NCI-H1105 (cell line): Measurements from ENCODE around the gene RB1.

ENCODE experiments used
- DNase-seq: peaks from one replicate; lab custom pipeline; 2025; lab: John Stamatoyannopoulos, UW

RB1 gene

DNA sequence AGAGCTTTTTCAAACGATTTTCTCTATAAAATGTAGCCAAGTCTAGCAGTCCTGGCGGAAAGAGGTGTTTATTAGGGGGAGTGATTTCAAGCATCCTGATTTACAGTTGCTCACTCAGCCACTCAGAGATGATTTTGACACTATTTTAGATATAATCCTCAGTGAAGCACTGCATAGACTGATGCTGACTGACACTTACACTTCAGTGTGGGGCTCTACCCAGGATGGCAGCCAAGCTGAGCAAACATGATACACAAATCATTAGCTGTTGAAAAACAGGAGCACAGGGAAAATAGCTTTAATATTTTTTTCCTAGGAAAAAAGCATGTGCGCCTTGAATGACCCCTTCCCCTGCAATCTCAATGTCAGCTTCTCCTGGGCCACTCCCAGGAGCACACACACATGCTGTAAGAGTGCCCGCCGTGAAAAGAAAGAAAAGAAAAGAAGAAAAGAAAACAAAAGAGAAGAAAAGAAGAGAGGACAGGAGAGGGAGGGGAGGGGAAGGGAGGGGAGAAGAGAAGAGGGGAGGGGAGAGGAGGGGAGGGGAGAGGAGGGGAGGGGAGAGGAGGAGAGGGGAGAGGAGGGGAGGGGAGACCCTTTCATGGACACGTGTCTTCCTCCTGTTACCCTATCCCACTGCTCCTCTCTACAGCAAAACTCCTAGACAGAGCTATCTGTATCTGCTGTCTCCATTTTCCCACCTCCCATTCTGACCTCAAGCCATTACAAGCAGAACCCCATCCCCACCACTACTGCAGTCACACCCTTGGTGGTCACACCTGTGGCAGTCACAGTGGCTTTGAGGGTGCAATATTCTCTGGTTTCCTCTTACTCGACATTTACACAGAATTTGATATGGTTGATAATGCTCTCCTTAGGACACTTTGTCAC is 193.0 kb downstream of the RB1 start:
- no peak for DNase-seq

DNA sequence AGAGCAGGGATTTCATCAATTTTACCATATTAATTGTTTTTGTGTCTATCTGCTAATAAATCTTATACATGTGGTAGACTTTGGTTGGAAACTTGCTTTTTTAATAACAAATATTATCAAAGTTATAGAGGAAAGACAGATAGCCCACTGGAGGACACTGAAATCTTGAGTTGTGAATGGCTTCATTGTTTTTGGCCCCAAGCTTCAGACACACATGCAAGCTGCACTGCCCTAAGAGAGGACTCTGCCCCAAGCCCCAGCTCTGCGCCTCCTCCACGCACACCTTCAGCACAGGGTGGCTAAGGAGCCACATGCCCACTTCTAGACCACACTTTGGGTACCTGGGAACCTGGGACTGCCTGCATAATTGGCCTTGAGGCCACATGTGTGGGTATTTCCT is 194.1 kb downstream of the RB1 start:
- DNase-seq: no peak

DNA sequence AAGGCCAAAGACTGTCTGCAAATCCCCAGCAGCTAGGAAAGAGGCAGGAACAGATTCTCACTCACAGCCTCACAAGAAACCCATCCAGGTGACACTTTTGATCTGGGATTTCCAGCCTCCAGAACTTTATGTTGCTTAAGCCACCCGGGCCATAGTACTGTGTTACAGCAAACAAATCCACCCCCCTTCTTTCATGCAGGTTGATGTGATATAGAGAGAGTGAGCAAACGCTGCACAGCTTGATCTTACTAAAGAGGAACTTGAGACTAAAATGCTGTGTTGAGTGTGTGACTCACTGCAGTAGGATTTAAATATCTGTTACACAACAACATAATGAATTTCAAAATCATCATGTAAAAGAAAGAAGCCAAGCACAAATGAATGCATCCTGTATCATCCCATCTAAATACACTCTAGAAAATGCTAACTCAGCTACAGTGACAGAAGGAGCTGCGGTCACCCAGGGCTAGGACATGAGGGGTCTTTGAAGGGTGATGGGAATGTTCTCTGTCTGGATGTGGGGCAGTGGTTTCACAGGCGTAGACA is 197.2 kb downstream of the RB1 start:
- no peak for DNase-seq

DNA sequence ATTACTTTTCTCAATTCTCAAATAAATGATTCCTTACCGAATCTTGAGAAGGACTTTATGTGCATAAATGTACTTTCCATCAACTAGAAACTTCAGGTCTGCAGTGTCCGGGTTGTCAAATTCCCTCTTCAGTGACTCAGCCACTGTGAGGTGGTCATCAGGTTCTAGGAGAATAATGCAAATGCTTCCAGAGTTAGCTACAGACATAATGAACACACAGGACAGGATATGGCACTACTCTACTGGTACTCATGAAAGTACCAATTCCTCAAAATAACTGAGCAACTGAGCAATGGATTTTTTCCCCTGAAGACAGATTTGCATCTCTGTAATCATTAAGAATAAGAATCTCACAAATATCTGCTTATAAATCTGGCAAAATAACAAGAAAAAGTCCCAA is 198.2 kb downstream of the RB1 start:
- no peak for DNase-seq

DNA sequence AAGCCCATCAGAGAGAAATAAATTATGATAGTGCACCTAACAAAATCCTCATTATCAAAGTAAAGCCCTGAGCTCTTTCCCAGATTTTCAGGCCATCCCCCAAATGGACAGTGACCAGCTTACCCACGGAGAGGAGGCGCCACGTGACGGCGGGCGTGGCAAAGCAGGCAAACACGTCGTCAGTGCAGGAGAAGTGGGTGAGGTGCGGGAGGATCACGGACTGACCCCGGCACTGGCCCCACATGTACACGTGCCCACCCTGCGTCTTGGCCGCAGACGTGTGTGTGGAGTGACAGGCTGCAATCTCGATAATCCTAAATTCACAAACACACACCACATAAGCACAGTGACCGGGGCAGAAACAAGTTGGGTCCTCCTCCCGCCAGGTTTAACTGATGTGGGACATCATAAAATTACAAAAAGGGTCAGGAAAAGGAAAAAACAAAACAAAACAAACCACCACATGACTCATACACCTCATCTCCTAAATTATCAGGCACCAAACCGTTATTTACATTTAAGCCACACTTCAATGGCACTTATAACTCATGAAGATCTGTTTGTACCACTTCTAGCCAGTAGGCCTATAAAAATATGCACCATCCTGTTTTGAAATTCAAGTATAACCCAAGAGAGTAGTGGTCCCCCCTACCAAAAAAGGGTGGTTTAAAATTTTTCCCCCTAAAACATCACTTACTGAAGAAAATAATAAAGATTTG is 199.2 kb downstream of the RB1 start:
- no peak for DNase-seq

DNA sequence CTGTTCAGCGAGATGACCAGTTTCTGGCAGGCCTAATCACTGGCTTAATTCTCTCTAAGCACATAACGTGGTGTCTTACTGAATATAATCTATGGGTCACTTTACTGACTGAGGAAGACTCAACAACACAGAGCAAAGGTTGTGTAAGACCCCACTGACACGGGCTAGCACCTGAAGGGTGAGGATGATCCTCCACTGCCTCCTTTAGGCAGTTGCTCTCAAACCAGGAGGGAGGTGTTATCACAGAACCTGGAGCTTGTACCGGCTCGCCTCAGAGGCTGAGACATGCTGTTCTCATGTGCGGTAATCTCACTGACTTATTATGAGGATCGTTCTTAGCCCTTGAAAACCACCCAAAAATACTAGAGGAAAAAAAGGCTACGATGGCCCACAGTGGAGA is 201.1 kb downstream of the RB1 start:
- DNase-seq: no peak

GRCh38 chr13:48505012-48505411 is 201.5 kb downstream of the RB1 start:
- DNase-seq: no peak

DNA sequence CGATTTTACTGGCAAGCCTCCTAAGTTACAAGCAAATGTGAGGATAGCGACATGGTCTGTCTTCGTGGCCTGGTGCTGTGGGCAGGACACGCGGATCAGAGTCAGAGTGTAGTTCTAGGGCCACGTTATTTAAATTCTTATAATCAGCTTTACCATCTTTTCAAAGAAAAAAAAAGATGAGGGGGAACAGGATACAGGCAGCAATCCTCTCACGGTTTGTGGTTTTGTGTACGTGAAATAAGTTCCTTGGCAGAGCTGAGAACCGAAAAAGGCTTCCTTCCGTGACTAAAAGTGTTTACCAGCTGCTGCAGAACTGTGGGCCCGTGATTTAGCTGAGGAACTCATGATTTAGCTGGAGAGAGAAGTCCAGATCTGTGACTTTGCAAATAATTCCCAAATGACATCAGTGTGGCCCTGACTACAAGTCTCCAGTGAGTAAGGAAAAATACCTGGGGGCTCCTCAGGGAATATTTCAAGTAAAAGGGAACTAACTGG is 202.1 kb downstream of the RB1 start:
- DNase-seq: no peak

- no peak for DNase-seq
These were observed 202.6 kb downstream of the RB1 start for GRCh38 chr13:48506092-48506701.

GRCh38 chr13:48507021-48507420 is 203.5 kb downstream of the RB1 start:
- DNase-seq: no peak

GRCh38 chr13:48508011-48508410 is 204.5 kb downstream of the RB1 start:
- no peak for DNase-seq

DNA sequence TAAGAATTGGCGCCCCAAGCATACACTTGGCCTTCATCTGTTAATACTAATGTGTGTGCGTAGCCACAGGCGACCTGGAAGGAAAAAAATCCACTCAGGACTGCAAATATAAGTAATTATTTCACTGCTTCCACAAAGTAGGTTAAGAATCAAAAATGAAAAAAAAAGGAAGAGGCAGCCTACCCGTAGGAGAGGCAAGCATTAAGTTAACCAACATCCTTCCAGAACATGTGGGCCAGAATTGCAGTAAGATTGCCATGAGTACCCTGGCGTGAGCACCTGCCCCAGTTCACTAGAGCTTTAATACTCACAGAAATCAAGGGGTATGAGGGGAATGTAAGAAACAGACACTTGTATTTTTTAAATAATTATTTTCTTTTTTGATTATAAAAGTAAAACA is 207.1 kb downstream of the RB1 start:
- DNase-seq: no peak

DNA sequence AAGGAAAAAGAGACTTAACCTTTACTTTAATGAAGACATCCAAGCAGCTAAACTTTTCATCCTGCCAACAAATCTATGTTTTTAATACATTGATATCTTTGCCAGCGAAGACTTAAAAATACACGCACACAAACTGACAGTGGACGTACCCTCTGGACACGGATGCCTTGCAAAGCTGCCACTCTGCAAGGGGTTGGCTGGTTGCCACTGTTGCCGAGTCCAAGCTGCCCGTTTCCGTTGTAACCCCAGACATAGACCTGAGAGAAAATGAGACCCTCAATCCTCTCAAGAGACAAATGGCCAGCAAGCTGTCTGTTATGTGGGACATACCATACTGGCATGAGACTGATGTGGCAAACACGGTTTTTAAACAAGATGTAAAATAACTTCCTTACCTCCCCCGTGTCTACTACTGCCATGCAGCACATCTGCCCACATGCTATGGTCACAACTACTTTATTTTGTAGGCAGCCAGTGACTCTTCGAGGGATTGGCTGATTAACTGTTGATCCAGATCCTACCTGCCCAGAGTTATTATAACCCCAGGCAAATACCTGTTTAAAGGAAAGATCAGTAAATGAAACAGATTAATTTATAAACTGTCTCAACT is 208.2 kb downstream of the RB1 start:
- DNase-seq: no peak

- no peak for DNase-seq
These were observed 211.2 kb downstream of the RB1 start for GRCh38 chr13:48514793-48515192.

DNA sequence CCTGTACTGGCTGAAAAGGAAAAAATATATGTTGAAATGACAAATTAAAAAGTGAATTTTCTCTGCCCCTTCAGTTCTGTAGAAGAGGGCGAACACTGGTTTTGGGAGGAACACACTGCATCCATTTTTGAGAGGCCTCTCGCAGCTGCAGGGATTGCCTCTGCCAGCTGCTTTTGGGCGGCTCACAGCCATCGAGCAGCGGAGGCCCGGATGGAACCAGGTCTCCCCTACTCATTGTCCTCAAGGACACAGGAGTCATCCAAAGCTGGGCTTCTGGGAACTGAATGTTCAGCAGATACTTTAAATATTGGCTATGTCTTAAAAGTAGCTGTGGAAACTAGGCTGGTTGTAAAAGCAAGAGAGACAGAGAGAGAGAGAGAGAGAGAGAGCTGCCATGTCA is 212.2 kb downstream of the RB1 start:
- DNase-seq: no peak

- DNase-seq: no peak
These were observed 214.5 kb downstream of the RB1 start for GRCh38 chr13:48518083-48518482.

DNA sequence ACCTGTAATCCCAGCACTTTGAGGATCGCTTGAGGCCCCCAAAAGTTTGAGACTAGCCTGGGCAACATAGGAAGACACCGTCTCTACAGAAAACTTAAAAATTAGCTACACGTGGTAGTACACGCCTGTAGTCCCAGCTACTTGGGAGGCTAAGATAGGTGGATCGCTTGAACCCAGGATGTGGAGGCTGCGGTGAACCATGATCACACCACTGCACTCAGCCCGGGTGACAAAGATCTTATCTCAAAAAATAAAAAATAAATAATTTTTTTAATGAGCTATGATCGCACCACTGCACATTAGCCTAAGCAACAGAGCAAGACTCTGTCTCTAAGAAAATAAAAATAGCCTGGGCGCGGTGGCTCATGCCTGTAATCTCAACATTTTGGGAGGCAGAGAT is 222.7 kb downstream of the RB1 start:
- DNase-seq: no peak

- no peak for DNase-seq
These were observed 224.4 kb downstream of the RB1 start for GRCh38 chr13:48527955-48528354.

- DNase-seq: no peak
These were observed 225.2 kb downstream of the RB1 start for GRCh38 chr13:48528720-48529119.

DNA sequence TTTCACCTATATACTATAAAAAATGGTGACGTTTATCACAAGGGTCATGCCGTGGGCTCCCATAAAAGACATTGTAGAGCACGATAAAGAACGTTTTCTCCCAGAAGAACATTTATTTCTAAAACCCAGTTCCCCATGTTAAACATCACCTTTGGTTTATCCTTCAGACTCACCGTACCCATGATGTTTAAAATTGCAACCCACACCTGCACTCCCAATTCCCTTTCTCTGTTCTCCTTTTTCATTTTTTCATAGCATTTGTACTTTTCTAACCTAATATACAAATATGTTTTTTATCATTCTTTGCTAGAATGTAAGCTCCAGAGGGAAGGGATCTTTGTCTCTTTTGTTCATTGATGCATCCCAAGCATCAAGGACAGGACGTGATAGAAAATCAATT is 227.3 kb downstream of the RB1 start:
- no peak for DNase-seq
